WTC11 (cell line): ENCODE measurements around the gene NOX3. TPM values are rescaled to one million over a fixed set of nuclear protein-coding genes. Genes with fewer than 3 reads are reported as not detected.
"Not testable (repeated sequence)": the region's sequence is repeated elsewhere in the genome, so short reads cannot be mapped to it uniquely, and the experiment has no call there.

Source experiments
- ATAC-seq: fragments of 200-7000 bp; cut with Tn5 transposase; 2 replicates; pipeline ENCODE4 v1.10.0; 2021; ENCODE audit warnings: mild to moderate bottlenecking, moderate library complexity
- CTCF ChIA-PET: fragments of 300-600 bp; sonication (Branson Sonifier 250); formaldehyde crosslinking; loops from one replicate; lab custom pipeline; 2021; ENCODE audit warnings: antibody characterized with exemption; lab: Charles Lee
- POLR2A ChIA-PET: fragments of 350-600 bp; sonication (Branson Sonifier 250); formaldehyde crosslinking; loops from one replicate; lab custom pipeline; 2021; ENCODE audit warnings: antibody characterized with exemption; lab: Charles Lee
- DNase-seq: peaks from one replicate; pipeline ENCODE4 v3.0.0; 2021; ENCODE audit warnings: low spot score
- H3K27ac Mint-ChIP-seq: 2 replicates; pipeline ENCODE4 v1.8.0; 2021; ENCODE audit warnings: mixed read lengths
- H3K27me3 Mint-ChIP-seq: 2 replicates; pipeline ENCODE4 v1.8.0; 2021; ENCODE audit warnings: low read depth, mild to moderate bottlenecking, moderate library complexity, mixed read lengths
- H3K36me3 Mint-ChIP-seq: 2 replicates; pipeline ENCODE4 v1.8.0; 2021; ENCODE audit warnings: mixed read lengths
- H3K4me1 Mint-ChIP-seq: 2 replicates; pipeline ENCODE4 v1.8.0; 2022; ENCODE audit warnings: mixed read lengths
- H3K4me3 Mint-ChIP-seq: 2 replicates; pipeline ENCODE4 v1.8.0; 2021; ENCODE audit warnings: mild to moderate bottlenecking, moderate library complexity, mixed read lengths
- H3K9me3 Mint-ChIP-seq: 2 replicates; pipeline ENCODE4 v1.8.0; 2021; ENCODE audit warnings: mixed read lengths
- AR ChIP-seq: fragments of 250-450 bp; sonication (Bioruptor Pico); IDR thresholded peaks from 2 replicates; pipeline ENCODE4 v1.9.0; 2021; ENCODE audit warnings: mild to moderate bottlenecking
- CREB1 ChIP-seq: sonication (generic); formaldehyde crosslinking; IDR thresholded peaks from 2 replicates; pipeline ENCODE4 v1.8.0; 2023; ENCODE audit warnings: mild to moderate bottlenecking, missing genetic modification reagents
- CREM ChIP-seq: sonication (generic); formaldehyde crosslinking; IDR thresholded peaks from 2 replicates; pipeline ENCODE4 v1.8.1; 2022; ENCODE audit warnings: mild to moderate bottlenecking, missing genetic modification reagents, moderate library complexity
- ELF4 ChIP-seq: sonication (generic); formaldehyde crosslinking; IDR thresholded peaks from 2 replicates; pipeline ENCODE4 v1.8.1; 2022; ENCODE audit warnings: low read depth, mild to moderate bottlenecking, moderate library complexity, missing genetic modification reagents
- FOXP1 ChIP-seq: sonication (generic); formaldehyde crosslinking; IDR thresholded peaks from 2 replicates; pipeline ENCODE4 v1.8.0; 2022; ENCODE audit warnings: missing genetic modification reagents, mild to moderate bottlenecking, moderate library complexity, borderline replicate concordance
- GRHL2 ChIP-seq: fragments of 250-450 bp; sonication (Bioruptor Pico); IDR thresholded peaks from 2 replicates; pipeline ENCODE4 v1.8.0; 2022; ENCODE audit warnings: mild to moderate bottlenecking, moderate library complexity; ENCODE audit not compliant: insufficient replicate concordance, severe bottlenecking
- IRF2 ChIP-seq: sonication (generic); formaldehyde crosslinking; IDR thresholded peaks from 2 replicates; pipeline ENCODE4 v1.8.0; 2022; ENCODE audit warnings: low read depth, missing genetic modification reagents, borderline replicate concordance
- JAZF1 ChIP-seq: fragments of 250-450 bp; sonication (Bioruptor Pico); IDR thresholded peaks from 2 replicates; pipeline ENCODE4 v1.9.0; 2021; ENCODE audit warnings: moderate library complexity, mild to moderate bottlenecking, inconsistent platforms
- MXD4 ChIP-seq: fragments of 250-450 bp; sonication (Bioruptor Pico); IDR thresholded peaks from 2 replicates; pipeline ENCODE4 v1.8.0; 2021; ENCODE audit warnings: mild to moderate bottlenecking, moderate library complexity, borderline replicate concordance
- NR2C2 ChIP-seq: sonication (generic); formaldehyde crosslinking; IDR thresholded peaks from 2 replicates; pipeline ENCODE4 v1.8.0; 2022; ENCODE audit warnings: mild to moderate bottlenecking, missing genetic modification reagents
- SOX15 ChIP-seq: fragments of 250-450 bp; sonication (Bioruptor Pico); IDR thresholded peaks from 2 replicates; pipeline ENCODE4 v1.9.0; 2021; ENCODE audit warnings: mild to moderate bottlenecking
- TEAD1 ChIP-seq: sonication (generic); formaldehyde crosslinking; IDR thresholded peaks from 2 replicates; pipeline ENCODE4 v1.8.0; 2022; ENCODE audit warnings: mild to moderate bottlenecking, missing genetic modification reagents
- TEAD4 ChIP-seq: sonication (generic); formaldehyde crosslinking; IDR thresholded peaks from 2 replicates; pipeline ENCODE4 v1.8.0; 2022; ENCODE audit warnings: mild to moderate bottlenecking, missing genetic modification reagents
- ZNF138 ChIP-seq: sonication (generic); formaldehyde crosslinking; conservative IDR thresholded peaks from 2 replicates; pipeline ENCODE4 v1.8.1; 2022; ENCODE audit warnings: mild to moderate bottlenecking, moderate library complexity, missing genetic modification reagents
- ZNF317 ChIP-seq: sonication (generic); formaldehyde crosslinking; IDR thresholded peaks from 2 replicates; pipeline ENCODE4 v1.8.1; 2023; ENCODE audit warnings: low read depth, mild to moderate bottlenecking, moderate library complexity, missing genetic modification reagents, borderline replicate concordance
- total RNA-seq: library from RNA; stranded (reverse); gene quantifications from 3 replicates; pipeline ENCODE4 v1.2.3, GENCODE V29; 2021
- TF ChIP-seq, protein P1 (sequence below): sonication (generic); formaldehyde crosslinking; IDR thresholded peaks from 2 replicates; pipeline ENCODE4 v1.8.0; 2022; ENCODE audit warnings: mild to moderate bottlenecking, missing genetic modification reagents
- TF ChIP-seq, protein P2 (sequence below): fragments of 250-450 bp; sonication (Bioruptor Pico); IDR thresholded peaks from 2 replicates; pipeline ENCODE4 v2.1.2; 2022; ENCODE audit warnings: mild to moderate bottlenecking, moderate library complexity
- TF ChIP-seq, protein P3 (sequence below): sonication (generic); formaldehyde crosslinking; conservative IDR thresholded peaks from 2 replicates; pipeline ENCODE4 v1.8.1; 2022; ENCODE audit warnings: mild to moderate bottlenecking, missing genetic modification reagents

NOX3 gene
- total RNA-seq, 1 experiment from 2014 or later: not detected

DNA sequence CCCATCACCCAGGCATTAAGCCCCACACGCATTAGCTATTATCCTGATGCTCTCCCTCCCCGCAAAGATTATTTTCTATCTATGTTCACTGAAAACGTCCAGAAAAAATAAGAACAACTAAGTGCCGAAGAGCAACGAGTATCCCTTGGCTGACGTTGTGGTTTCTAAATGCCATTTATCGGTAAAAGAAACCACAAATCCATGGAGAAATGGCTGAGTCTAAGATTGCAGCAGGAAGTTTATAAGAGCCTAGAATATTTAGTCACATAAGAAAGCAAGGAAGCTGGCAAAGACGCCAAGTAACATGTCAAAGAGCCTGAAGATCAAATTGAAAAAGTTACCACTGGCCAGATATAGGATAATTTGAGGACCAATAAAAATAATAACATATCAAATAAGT, 18.1 kb upstream of the NOX3 start (continued):
- TF ChIP-seq AR (CRISPR knock-in tag): no peak
- TF ChIP-seq TEAD1 (CRISPR knock-in tag): no peak
- no peak for TF ChIP-seq NR2C2 (CRISPR knock-in tag)

GRCh38 chr6:155472886-155473285, 17.2 kb upstream of the NOX3 start:
- Mint-ChIP-seq H3K27ac (no peak overlapping the region), H3K36me3 (peaks cover 22% of the 10 kb centered on the region), H3K4me1 (no peaks in the 10 kb centered on the region), H3K4me3 (no peak overlapping the region), H3K9me3 (peaks cover 30% of the 10 kb centered on the region), H3K27me3 (no peaks in the 10 kb centered on the region)
- TF ChIP-seq, protein P1, sequence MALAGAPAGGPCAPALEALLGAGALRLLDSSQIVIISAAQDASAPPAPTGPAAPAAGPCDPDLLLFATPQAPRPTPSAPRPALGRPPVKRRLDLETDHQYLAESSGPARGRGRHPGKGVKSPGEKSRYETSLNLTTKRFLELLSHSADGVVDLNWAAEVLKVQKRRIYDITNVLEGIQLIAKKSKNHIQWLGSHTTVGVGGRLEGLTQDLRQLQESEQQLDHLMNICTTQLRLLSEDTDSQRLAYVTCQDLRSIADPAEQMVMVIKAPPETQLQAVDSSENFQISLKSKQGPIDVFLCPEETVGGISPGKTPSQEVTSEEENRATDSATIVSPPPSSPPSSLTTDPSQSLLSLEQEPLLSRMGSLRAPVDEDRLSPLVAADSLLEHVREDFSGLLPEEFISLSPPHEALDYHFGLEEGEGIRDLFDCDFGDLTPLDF (CRISPR knock-in tag): no peak
- TF ChIP-seq JAZF1 (CRISPR knock-in tag) (no peak), SOX15 (CRISPR knock-in tag) (no peak), ELF4 (CRISPR knock-in tag) (no peak)
- DNase-seq (no peak), ATAC-seq (no peak)
- POLR2A ChIA-PET: no interaction called here
- CTCF ChIA-PET: no interaction called here

- CTCF ChIA-PET: interaction anchor here (0.6 to 0.7 kb wide), 2 partner anchors 41 to 733 kb away, joined by 4 to 5 read pairs; no protein-coding TSS in a partner anchor
- ATAC-seq: not testable (repeated sequence)
These were observed 15.5 kb upstream of the NOX3 start for GRCh38 chr6:155470979-155471616.

DNA sequence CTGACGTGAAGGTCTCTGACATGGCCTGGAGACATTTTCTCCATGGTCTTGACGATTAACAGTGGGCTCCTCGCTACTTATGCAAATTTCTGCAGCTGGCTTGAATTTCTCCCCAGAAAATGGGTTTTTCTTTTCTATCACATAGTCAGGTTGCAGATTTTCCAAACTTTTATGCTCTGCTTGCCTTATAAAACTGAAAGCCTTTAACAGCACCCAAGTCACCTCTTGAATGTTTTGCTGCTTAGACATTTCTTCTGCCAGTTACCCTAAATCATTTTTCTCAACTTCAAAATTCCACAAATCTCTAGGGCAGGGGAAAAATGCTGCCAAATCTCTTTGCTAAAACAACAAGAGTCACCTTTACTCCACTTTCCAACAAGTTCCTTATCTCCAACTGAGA, 12.9 kb upstream of the NOX3 start:
- H3K4me1 Mint-ChIP-seq, H3K27ac Mint-ChIP-seq, CTCF ChIA-PET, ATAC-seq, H3K27me3 Mint-ChIP-seq, DNase-seq, H3K4me3 Mint-ChIP-seq, POLR2A ChIA-PET: not testable (repeated sequence)
- Mint-ChIP-seq H3K9me3 (peaks cover 67% of the 10 kb centered on the region), H3K36me3 (peaks cover 40% of the 10 kb centered on the region)

More at GRCh38 chr6:155470979-155471616, 15.5 kb upstream of the NOX3 start:
- DNase-seq, H3K4me3 Mint-ChIP-seq, H3K27ac Mint-ChIP-seq, POLR2A ChIA-PET, H3K4me1 Mint-ChIP-seq, H3K27me3 Mint-ChIP-seq: not testable (repeated sequence)
- Mint-ChIP-seq H3K36me3 (peaks cover 29% of the 10 kb centered on the region), H3K9me3 (peaks cover 47% of the 10 kb centered on the region)

DNA sequence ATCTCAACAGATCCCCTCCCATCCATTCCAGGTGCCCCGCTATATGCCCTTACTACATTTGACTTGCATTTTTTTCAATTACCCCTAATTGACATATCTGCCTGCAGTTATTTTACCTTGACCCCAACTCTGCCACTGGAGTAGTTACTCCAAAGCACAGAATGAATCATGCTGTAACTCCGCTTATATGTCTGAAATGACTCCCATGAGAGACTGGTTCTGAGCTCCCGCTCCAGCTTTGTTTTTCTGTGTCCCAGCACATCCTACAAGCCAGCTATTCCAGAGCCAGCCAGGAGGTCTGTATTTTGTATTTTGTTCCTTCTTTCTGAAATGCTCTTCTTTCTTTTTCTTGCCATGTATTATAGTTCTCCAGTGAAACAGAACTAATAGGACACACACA, 10.9 kb upstream of the NOX3 start:
- POLR2A ChIA-PET: no interaction called here
- CTCF ChIA-PET: no interaction called here
- Mint-ChIP-seq H3K27me3 (no peaks in the 10 kb centered on the region), H3K4me1 (peaks cover 10% of the 10 kb centered on the region), H3K4me3 (no peak overlapping the region), H3K9me3 (peaks cover 70% of the 10 kb centered on the region), H3K27ac (no peak overlapping the region), H3K36me3 (peaks cover 40% of the 10 kb centered on the region)
- no peak for DNase-seq
- TF ChIP-seq CREB1 (CRISPR knock-in tag) (no peak), TEAD1 (CRISPR knock-in tag) (no peak), ZNF138 (no peak), GRHL2 (CRISPR knock-in tag) (no peak), ZNF317 (CRISPR knock-in tag) (no peak), FOXP1 (no peak), IRF2 (no peak), MXD4 (CRISPR knock-in tag) (no peak), TEAD4 (no peak), CREM (CRISPR knock-in tag) (no peak)
- TF ChIP-seq, protein P2, sequence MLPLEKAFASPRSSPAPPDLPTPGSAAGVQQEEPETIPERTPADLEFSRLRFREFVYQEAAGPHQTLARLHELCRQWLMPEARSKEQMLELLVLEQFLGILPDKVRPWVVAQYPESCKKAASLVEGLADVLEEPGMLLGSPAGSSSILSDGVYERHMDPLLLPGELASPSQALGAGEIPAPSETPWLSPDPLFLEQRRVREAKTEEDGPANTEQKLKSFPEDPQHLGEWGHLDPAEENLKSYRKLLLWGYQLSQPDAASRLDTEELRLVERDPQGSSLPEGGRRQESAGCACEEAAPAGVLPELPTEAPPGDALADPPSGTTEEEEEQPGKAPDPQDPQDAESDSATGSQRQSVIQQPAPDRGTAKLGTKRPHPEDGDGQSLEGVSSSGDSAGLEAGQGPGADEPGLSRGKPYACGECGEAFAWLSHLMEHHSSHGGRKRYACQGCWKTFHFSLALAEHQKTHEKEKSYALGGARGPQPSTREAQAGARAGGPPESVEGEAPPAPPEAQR (CRISPR knock-in tag): no peak
- TF ChIP-seq, protein P3, sequence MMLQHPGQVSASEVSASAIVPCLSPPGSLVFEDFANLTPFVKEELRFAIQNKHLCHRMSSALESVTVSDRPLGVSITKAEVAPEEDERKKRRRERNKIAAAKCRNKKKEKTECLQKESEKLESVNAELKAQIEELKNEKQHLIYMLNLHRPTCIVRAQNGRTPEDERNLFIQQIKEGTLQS (CRISPR knock-in tag): no peak
- no peak for ATAC-seq
